WTC11 (cell line): ENCODE results near the gene ZMAT2. TPM values are rescaled to one million over a fixed set of nuclear protein-coding genes. Genes with fewer than 3 reads are reported as not detected.

Experiments
- ATAC-seq: fragments of 200-7000 bp; cut with Tn5 transposase; 2 replicates; pipeline ENCODE4 v1.10.0; 2021; ENCODE audit warnings: mild to moderate bottlenecking, moderate library complexity
- CTCF ChIA-PET: fragments of 300-600 bp; sonication (Branson Sonifier 250); formaldehyde crosslinking; loops from one replicate; lab custom pipeline; 2021; ENCODE audit warnings: antibody characterized with exemption; lab: Charles Lee
- POLR2A ChIA-PET: fragments of 350-600 bp; sonication (Branson Sonifier 250); formaldehyde crosslinking; loops from one replicate; lab custom pipeline; 2021; ENCODE audit warnings: antibody characterized with exemption; lab: Charles Lee
- DNase-seq: peaks from one replicate; pipeline ENCODE4 v3.0.0; 2021; ENCODE audit warnings: low spot score
- H3K27ac Mint-ChIP-seq: 2 replicates; pipeline ENCODE4 v1.8.0; 2021; ENCODE audit warnings: mixed read lengths
- H3K27me3 Mint-ChIP-seq: 2 replicates; pipeline ENCODE4 v1.8.0; 2021; ENCODE audit warnings: low read depth, mild to moderate bottlenecking, moderate library complexity, mixed read lengths
- H3K36me3 Mint-ChIP-seq: 2 replicates; pipeline ENCODE4 v1.8.0; 2021; ENCODE audit warnings: mixed read lengths
- H3K4me1 Mint-ChIP-seq: 2 replicates; pipeline ENCODE4 v1.8.0; 2022; ENCODE audit warnings: mixed read lengths
- H3K4me3 Mint-ChIP-seq: 2 replicates; pipeline ENCODE4 v1.8.0; 2021; ENCODE audit warnings: mild to moderate bottlenecking, moderate library complexity, mixed read lengths
- H3K9me3 Mint-ChIP-seq: 2 replicates; pipeline ENCODE4 v1.8.0; 2021; ENCODE audit warnings: mixed read lengths
- ATF1 ChIP-seq: sonication (generic); formaldehyde crosslinking; IDR thresholded peaks from 2 replicates; pipeline ENCODE4 v1.8.1; 2023; ENCODE audit warnings: mild to moderate bottlenecking, moderate library complexity, missing genetic modification reagents
- CREM ChIP-seq: sonication (generic); formaldehyde crosslinking; IDR thresholded peaks from 2 replicates; pipeline ENCODE4 v1.8.1; 2022; ENCODE audit warnings: mild to moderate bottlenecking, missing genetic modification reagents, moderate library complexity
- ELF4 ChIP-seq: sonication (generic); formaldehyde crosslinking; IDR thresholded peaks from 2 replicates; pipeline ENCODE4 v1.8.1; 2022; ENCODE audit warnings: low read depth, mild to moderate bottlenecking, moderate library complexity, missing genetic modification reagents
- ESRRA ChIP-seq: sonication (generic); formaldehyde crosslinking; IDR thresholded peaks from 2 replicates; pipeline ENCODE4 v1.8.1; 2022; ENCODE audit warnings: mild to moderate bottlenecking, missing genetic modification reagents, borderline replicate concordance
- ETV6 ChIP-seq: sonication (generic); formaldehyde crosslinking; IDR thresholded peaks from 2 replicates; pipeline ENCODE4 v1.8.1; 2022; ENCODE audit warnings: mild to moderate bottlenecking, missing genetic modification reagents
- GRHL2 ChIP-seq: fragments of 250-450 bp; sonication (Bioruptor Pico); IDR thresholded peaks from 2 replicates; pipeline ENCODE4 v1.8.0; 2022; ENCODE audit warnings: mild to moderate bottlenecking, moderate library complexity; ENCODE audit not compliant: insufficient replicate concordance, severe bottlenecking
- JAZF1 ChIP-seq: fragments of 250-450 bp; sonication (Bioruptor Pico); IDR thresholded peaks from 2 replicates; pipeline ENCODE4 v1.9.0; 2021; ENCODE audit warnings: moderate library complexity, mild to moderate bottlenecking, inconsistent platforms
- MAX ChIP-seq: sonication (generic); formaldehyde crosslinking; IDR thresholded peaks from 2 replicates; pipeline ENCODE4 v1.8.0; 2022; ENCODE audit warnings: mild to moderate bottlenecking, missing genetic modification reagents
- MXD4 ChIP-seq: fragments of 250-450 bp; sonication (Bioruptor Pico); IDR thresholded peaks from 2 replicates; pipeline ENCODE4 v1.8.0; 2021; ENCODE audit warnings: mild to moderate bottlenecking, moderate library complexity, borderline replicate concordance
- STAT6 ChIP-seq: sonication (generic); formaldehyde crosslinking; conservative IDR thresholded peaks from 2 replicates; pipeline ENCODE4 v1.8.1; 2023; ENCODE audit warnings: mild to moderate bottlenecking, low read depth, missing genetic modification reagents, moderate library complexity
- TCF7 ChIP-seq: sonication (generic); formaldehyde crosslinking; IDR thresholded peaks from 2 replicates; pipeline ENCODE4 v1.8.0; 2022; ENCODE audit warnings: mild to moderate bottlenecking, low read depth, missing genetic modification reagents, moderate library complexity
- TP53 ChIP-seq: sonication (generic); formaldehyde crosslinking; IDR thresholded peaks from 2 replicates; pipeline ENCODE4 v1.8.1; 2023; ENCODE audit warnings: mild to moderate bottlenecking, missing genetic modification reagents
- ZNF219 ChIP-seq: sonication (generic); formaldehyde crosslinking; IDR thresholded peaks from 2 replicates; pipeline ENCODE4 v1.8.0; 2023; ENCODE audit warnings: missing genetic modification reagents, mild to moderate bottlenecking, borderline replicate concordance
- ZNF232 ChIP-seq: sonication (generic); formaldehyde crosslinking; IDR thresholded peaks from 2 replicates; pipeline ENCODE4 v1.8.0; 2022; ENCODE audit warnings: mild to moderate bottlenecking, missing genetic modification reagents
- ZNF281 ChIP-seq: sonication (generic); formaldehyde crosslinking; IDR thresholded peaks from 2 replicates; pipeline ENCODE4 v1.8.0; 2023; ENCODE audit warnings: mild to moderate bottlenecking, missing genetic modification reagents
- total RNA-seq: library from RNA; stranded (reverse); gene quantifications from 3 replicates; pipeline ENCODE4 v1.2.3, GENCODE V29; 2021
- TF ChIP-seq, protein P1 (sequence below): sonication (generic); formaldehyde crosslinking; IDR thresholded peaks from 2 replicates; pipeline ENCODE4 v1.8.1; 2022; ENCODE audit warnings: low read depth, missing genetic modification reagents, borderline replicate concordance
- TF ChIP-seq, protein P2 (sequence below): fragments of 250-450 bp; sonication (Bioruptor Pico); IDR thresholded peaks from 2 replicates; pipeline ENCODE4 v1.9.0; 2021; ENCODE audit warnings: moderate library complexity, mild to moderate bottlenecking, inconsistent platforms, borderline replicate concordance
- TF ChIP-seq, protein P3 (sequence below): sonication (generic); formaldehyde crosslinking; IDR thresholded peaks from 2 replicates; pipeline ENCODE4 v1.8.1; 2022; ENCODE audit warnings: low read depth, mild to moderate bottlenecking, moderate library complexity, missing genetic modification reagents, borderline replicate concordance
- TF ChIP-seq, protein P4 (sequence below): sonication (generic); formaldehyde crosslinking; IDR thresholded peaks from 2 replicates; pipeline ENCODE4 v1.8.1; 2022; ENCODE audit warnings: mild to moderate bottlenecking, moderate library complexity, missing genetic modification reagents
- TF ChIP-seq, protein P5 (sequence below): sonication (generic); formaldehyde crosslinking; IDR thresholded peaks from 2 replicates; pipeline ENCODE4 v1.8.1; 2023; ENCODE audit warnings: mild to moderate bottlenecking, missing genetic modification reagents

ZMAT2 gene
- total RNA-seq, 1 experiment from 2014 or later, result 57.2 TPM

- Mint-ChIP-seq H3K27me3 (no peaks in the 10 kb centered on the region), H3K36me3 (peaks cover 38% of the 10 kb centered on the region), H3K27ac (no peak overlapping the region; the same call in 1 of the 2 replicates), H3K4me1 (no peaks in the 10 kb centered on the region), H3K4me3 (no peak overlapping the region), H3K9me3 (no peaks in the 10 kb centered on the region)
- TF ChIP-seq TCF7 (CRISPR knock-in tag) (no peak), TP53 (CRISPR knock-in tag) (no peak), JAZF1 (CRISPR knock-in tag) (no peak), ELF4 (CRISPR knock-in tag) (no peak), GRHL2 (CRISPR knock-in tag) (no peak), ZNF232 (no peak), STAT6 (CRISPR knock-in tag) (no peak), MAX (no peak), MXD4 (no peak), ZNF281 (no peak), ATF1 (CRISPR knock-in tag) (no peak), CREM (CRISPR knock-in tag) (no peak), ZNF219 (no peak), ETV6 (CRISPR knock-in tag) (no peak), ESRRA (CRISPR knock-in tag) (no peak)
- TF ChIP-seq, protein P1, sequence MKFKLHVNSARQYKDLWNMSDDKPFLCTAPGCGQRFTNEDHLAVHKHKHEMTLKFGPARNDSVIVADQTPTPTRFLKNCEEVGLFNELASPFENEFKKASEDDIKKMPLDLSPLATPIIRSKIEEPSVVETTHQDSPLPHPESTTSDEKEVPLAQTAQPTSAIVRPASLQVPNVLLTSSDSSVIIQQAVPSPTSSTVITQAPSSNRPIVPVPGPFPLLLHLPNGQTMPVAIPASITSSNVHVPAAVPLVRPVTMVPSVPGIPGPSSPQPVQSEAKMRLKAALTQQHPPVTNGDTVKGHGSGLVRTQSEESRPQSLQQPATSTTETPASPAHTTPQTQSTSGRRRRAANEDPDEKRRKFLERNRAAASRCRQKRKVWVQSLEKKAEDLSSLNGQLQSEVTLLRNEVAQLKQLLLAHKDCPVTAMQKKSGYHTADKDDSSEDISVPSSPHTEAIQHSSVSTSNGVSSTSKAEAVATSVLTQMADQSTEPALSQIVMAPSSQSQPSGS (CRISPR knock-in tag), result no peak
- TF ChIP-seq, protein P2, sequence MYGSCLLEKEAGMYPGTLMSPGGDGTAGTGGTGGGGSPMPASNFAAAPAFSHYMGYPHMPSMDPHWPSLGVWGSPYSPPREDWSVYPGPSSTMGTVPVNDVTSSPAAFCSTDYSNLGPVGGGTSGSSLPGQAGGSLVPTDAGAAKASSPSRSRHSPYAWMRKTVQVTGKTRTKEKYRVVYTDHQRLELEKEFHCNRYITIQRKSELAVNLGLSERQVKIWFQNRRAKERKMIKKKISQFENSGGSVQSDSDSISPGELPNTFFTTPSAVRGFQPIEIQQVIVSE (CRISPR knock-in tag), result no peak
- TF ChIP-seq, protein P3, sequence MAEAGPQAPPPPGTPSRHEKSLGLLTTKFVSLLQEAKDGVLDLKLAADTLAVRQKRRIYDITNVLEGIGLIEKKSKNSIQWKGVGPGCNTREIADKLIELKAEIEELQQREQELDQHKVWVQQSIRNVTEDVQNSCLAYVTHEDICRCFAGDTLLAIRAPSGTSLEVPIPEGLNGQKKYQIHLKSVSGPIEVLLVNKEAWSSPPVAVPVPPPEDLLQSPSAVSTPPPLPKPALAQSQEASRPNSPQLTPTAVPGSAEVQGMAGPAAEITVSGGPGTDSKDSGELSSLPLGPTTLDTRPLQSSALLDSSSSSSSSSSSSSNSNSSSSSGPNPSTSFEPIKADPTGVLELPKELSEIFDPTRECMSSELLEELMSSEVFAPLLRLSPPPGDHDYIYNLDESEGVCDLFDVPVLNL (CRISPR knock-in tag), result no peak
- TF ChIP-seq, protein P4, sequence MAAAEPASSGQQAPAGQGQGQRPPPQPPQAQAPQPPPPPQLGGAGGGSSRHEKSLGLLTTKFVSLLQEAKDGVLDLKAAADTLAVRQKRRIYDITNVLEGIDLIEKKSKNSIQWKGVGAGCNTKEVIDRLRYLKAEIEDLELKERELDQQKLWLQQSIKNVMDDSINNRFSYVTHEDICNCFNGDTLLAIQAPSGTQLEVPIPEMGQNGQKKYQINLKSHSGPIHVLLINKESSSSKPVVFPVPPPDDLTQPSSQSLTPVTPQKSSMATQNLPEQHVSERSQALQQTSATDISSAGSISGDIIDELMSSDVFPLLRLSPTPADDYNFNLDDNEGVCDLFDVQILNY (CRISPR knock-in tag), result no peak
- TF ChIP-seq, protein P5, sequence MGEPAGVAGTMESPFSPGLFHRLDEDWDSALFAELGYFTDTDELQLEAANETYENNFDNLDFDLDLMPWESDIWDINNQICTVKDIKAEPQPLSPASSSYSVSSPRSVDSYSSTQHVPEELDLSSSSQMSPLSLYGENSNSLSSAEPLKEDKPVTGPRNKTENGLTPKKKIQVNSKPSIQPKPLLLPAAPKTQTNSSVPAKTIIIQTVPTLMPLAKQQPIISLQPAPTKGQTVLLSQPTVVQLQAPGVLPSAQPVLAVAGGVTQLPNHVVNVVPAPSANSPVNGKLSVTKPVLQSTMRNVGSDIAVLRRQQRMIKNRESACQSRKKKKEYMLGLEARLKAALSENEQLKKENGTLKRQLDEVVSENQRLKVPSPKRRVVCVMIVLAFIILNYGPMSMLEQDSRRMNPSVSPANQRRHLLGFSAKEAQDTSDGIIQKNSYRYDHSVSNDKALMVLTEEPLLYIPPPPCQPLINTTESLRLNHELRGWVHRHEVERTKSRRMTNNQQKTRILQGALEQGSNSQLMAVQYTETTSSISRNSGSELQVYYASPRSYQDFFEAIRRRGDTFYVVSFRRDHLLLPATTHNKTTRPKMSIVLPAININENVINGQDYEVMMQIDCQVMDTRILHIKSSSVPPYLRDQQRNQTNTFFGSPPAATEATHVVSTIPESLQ (CRISPR knock-in tag), result no peak
- ChIA-PET POLR2A (no interaction called here), CTCF (no interaction called here)
- DNase-seq (no peak), ATAC-seq (no peak)
These were observed 21.3 kb upstream of the ZMAT2 start for GRCh38 chr5:140678993-140679392.
